ENCODE results near the gene SNRNP25.

The SNRNP25 gene

DNA sequence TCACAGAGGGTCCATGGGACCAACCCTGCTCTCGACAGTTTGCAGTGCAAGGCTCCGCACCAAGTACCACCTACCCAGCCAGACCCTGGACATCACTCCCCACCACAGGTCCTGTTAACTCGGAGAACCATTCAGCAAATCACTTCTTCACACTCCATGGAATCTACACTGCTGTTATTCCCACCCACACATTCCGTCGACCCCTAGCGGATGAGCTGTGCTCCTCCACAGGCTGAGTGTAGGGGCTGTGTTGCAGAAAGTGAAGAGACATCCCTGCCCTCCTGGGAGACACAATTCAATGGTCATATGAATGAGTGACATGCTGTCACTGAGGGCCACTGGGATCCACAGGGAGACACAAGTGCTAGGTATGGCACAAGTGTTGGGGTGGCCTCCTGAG, 51.9 kb downstream of the SNRNP25 start:
- Histone ChIP-seq H3K4me3 (ENCODE audit: low read depth, low read length) (no peak overlapping the region), H3K36me3 (ENCODE audit: insufficient read depth, low read length) (peaks cover 3% of the 10 kb centered on the region; the same call in 1 of the 2 replicates), H2AFZ (ENCODE audit: low read length, unreplicated experiment) (no peak overlapping the region), H3K4me1 (ENCODE audit: control insufficient read depth, insufficient read depth, low read length, unreplicated experiment) (peaks cover 11% of the 10 kb centered on the region), H3K79me2 (ENCODE audit: control insufficient read depth, insufficient read depth, low read length, unreplicated experiment) (peaks cover 2% of the 10 kb centered on the region), H3K27ac (ENCODE audit: low read depth, low read length) (no peak overlapping the region), H3K27me3 (ENCODE audit: insufficient read depth, low read length) (no peaks in the 10 kb centered on the region)

- Histone ChIP-seq H3K27me3 (ENCODE audit: insufficient read depth, low read length) (no peaks in the 10 kb centered on the region), H2AFZ (ENCODE audit: low read length, unreplicated experiment) (no peak overlapping the region), H3K79me2 (ENCODE audit: control insufficient read depth, insufficient read depth, low read length, unreplicated experiment) (peaks cover 2% of the 10 kb centered on the region), H3K27ac (ENCODE audit: low read depth, low read length) (no peak overlapping the region), H3K36me3 (ENCODE audit: insufficient read depth, low read length) (peaks cover 7% of the 10 kb centered on the region), H3K4me1 (ENCODE audit: control insufficient read depth, insufficient read depth, low read length, unreplicated experiment) (peaks cover 11% of the 10 kb centered on the region), H3K4me3 (ENCODE audit: low read depth, low read length) (no peak overlapping the region)
These were observed 53.1 kb downstream of the SNRNP25 start for GRCh38 chr16:106623-107324.

All from ACC112 (cell line).